Smooth muscle cell (in vitro differentiated cells): Measurements from ENCODE around the gene B3GNT3. TPM values are rescaled to one million over a fixed set of nuclear protein-coding genes. Genes with fewer than 3 reads are reported as not detected.

Experiments used
- DNase-seq: peaks from one replicate; lab custom pipeline; 2025; ENCODE audit not compliant: unreplicated experiment; lab: John Stamatoyannopoulos, UW
- H2AFZ ChIP-seq: fragments of 200-600 bp; sonication (generic); 2 replicates; pipeline ENCODE4 v1.6.0; 2016; ENCODE audit warnings: antibody characterized with exemption, low read depth, mild to moderate bottlenecking
- H3F3A ChIP-seq: fragments of 200-600 bp; sonication (generic); 2 replicates; pipeline ENCODE4 v1.6.0; 2017; ENCODE audit warnings: antibody characterized with exemption, low read depth
- H3K27ac ChIP-seq: fragments of 200-600 bp; sonication (generic); 2 replicates; pipeline ENCODE4 v1.5.1; 2016; ENCODE audit warnings: low read depth, mild to moderate bottlenecking
- H3K27me3 ChIP-seq: fragments of 200-600 bp; sonication (generic); 2 replicates; pipeline ENCODE4 v1.6.1; 2016; ENCODE audit warnings: low read depth, mild to moderate bottlenecking
- H3K36me3 ChIP-seq: fragments of 200-600 bp; sonication (generic); 2 replicates; pipeline ENCODE4 v1.5.1; 2016; ENCODE audit warnings: low read depth
- H3K4me1 ChIP-seq: fragments of 200-600 bp; sonication (generic); 2 replicates; pipeline ENCODE4 v1.5.1; 2016; ENCODE audit warnings: low read depth
- H3K4me2 ChIP-seq: fragments of 200-600 bp; sonication (generic); 2 replicates; pipeline ENCODE4 v1.6.0; 2016; ENCODE audit warnings: mild to moderate bottlenecking
- H3K4me3 ChIP-seq: fragments of 200-600 bp; sonication (generic); 2 replicates; pipeline ENCODE4 v1.5.1; 2016; ENCODE audit warnings: mild to moderate bottlenecking
- H3K79me2 ChIP-seq: fragments of 200-600 bp; sonication (generic); 2 replicates; pipeline ENCODE4 v1.6.0; 2016; ENCODE audit warnings: low read depth, mild to moderate bottlenecking
- H3K9ac ChIP-seq: fragments of 200-600 bp; sonication (generic); 2 replicates; pipeline ENCODE4 v1.6.0; 2016; ENCODE audit warnings: low read depth
- H3K9me3 ChIP-seq: fragments of 200-600 bp; sonication (generic); replicated peaks from 2 replicates; pipeline ENCODE4 v1.5.1; 2016; ENCODE audit warnings: low read depth
- H4K20me1 ChIP-seq: fragments of 200-600 bp; sonication (generic); 2 replicates; pipeline ENCODE4 v1.6.0; 2016; ENCODE audit warnings: low read depth
- WGBS: methylation state at CpG from one replicate; pipeline ENCODE4 v1.1.7; 2016; ENCODE audit warnings: low lambda C conversion rate; 5-methylcytosine and 5-hydroxymethylcytosine counted together
- polyA plus RNA-seq: library from polyadenylated mRNA; unstranded; fragments of >200 nt; fragmentation: Nextera tagmentation; extraction: Ambion mirVana; gene quantifications from 2 replicates; pipeline ENCODE4 v1.2.1, GENCODE V29; 2016
- total RNA-seq: library from RNA; depleted of rRNA; stranded (reverse); fragments of >200 nt; gene quantifications from 2 replicates; pipeline ENCODE4 v1.2.3, GENCODE V29; 2014
- TF ChIP-seq, protein P1 (sequence below): fragments of 200-600 bp; sonication (generic); IDR thresholded peaks from 2 replicates; pipeline ENCODE4 v1.5.1; 2017; ENCODE audit warnings: borderline replicate concordance, mild to moderate bottlenecking, antibody characterized with exemption; ENCODE audit not compliant: insufficient read depth, poor library complexity, severe bottlenecking

Gene B3GNT3
- total and polyA plus RNA-seq, 2 experiments from 2014 or later: 2.8 TPM; not detected in 1

DNA sequence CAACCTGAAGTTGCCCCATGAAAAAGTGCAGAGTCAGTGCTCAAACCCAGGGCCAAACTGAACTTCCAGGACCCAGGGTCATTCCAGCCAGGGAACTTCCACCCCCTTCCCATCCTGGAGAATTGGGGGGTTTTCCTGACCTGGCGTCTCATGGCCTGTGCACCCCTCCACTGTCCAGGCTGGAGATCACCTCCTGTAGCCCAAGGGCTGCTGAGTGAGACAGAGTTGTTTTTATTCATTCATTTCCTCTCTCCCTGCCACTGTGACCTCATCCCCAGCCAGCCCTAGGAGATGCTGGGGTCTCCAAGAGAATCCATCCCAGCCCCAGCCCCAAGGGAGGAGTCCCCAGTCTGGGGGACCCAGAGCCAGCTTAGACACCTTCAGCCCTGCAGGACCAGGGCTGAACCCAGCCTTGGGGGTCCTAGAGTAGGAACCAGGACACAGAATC lies 39.5 kb upstream of the B3GNT3 start:
- Histone ChIP-seq H3K4me3 (no peak overlapping the region), H3K9me3 (no peaks in the 10 kb centered on the region), H3K79me2 (no peaks in the 10 kb centered on the region), H3K4me2 (no peak overlapping the region), H2AFZ (no peak overlapping the region), H3K9ac (no peak overlapping the region), H3F3A (no peaks in the 10 kb centered on the region), H4K20me1 (no peaks in the 10 kb centered on the region), H3K27me3 (no peaks in the 10 kb centered on the region), H3K36me3 (no peaks in the 10 kb centered on the region), H3K4me1 (peaks cover 7% of the 10 kb centered on the region), H3K27ac (no peak overlapping the region)
- no peak for DNase-seq
- TF ChIP-seq, protein P1, sequence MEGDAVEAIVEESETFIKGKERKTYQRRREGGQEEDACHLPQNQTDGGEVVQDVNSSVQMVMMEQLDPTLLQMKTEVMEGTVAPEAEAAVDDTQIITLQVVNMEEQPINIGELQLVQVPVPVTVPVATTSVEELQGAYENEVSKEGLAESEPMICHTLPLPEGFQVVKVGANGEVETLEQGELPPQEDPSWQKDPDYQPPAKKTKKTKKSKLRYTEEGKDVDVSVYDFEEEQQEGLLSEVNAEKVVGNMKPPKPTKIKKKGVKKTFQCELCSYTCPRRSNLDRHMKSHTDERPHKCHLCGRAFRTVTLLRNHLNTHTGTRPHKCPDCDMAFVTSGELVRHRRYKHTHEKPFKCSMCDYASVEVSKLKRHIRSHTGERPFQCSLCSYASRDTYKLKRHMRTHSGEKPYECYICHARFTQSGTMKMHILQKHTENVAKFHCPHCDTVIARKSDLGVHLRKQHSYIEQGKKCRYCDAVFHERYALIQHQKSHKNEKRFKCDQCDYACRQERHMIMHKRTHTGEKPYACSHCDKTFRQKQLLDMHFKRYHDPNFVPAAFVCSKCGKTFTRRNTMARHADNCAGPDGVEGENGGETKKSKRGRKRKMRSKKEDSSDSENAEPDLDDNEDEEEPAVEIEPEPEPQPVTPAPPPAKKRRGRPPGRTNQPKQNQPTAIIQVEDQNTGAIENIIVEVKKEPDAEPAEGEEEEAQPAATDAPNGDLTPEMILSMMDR: no peak
- WGBS: 88% methylated on average over 1 of the region's 1 CpG

DNA sequence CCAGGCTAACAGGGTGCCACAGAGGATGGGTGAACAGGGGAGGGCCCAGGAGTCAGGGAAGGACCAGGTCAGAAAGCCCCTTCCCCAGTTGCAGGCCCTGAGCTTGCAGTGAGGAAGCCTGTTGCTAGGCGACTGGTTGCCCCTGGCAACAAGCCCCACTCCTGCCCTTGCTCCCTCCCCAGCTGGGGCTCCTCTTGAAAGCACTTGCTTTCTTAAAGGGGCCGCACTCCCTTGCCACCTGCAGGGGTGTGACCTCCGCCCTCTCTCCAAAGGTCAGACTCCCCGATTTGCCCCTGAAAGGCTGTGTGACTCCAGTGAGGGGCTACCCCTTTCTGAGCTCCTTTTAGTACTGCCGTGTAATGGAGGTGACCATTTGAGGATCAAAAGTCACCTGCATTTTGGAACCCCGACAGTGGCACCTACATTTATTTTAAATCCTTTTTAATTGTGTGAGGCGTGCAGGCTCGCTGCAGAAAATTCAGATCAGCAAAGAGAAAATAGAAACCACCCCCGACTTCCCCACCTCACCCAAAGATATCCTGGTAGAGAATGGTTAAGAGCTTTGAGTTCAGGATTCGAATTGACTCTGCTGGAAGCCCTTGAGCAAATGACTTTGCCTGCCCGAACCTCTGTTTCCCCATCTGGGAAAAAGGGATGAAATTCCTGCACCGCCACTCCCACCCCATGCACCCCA lies 38.8 kb upstream of the B3GNT3 start:
- H3K4me2 ChIP-seq: no peak overlapping the region
- no peaks in the 10 kb centered on the region for H4K20me1 ChIP-seq
- TF ChIP-seq, protein P1: no peak
- no peak overlapping the region for H2AFZ ChIP-seq
- WGBS: 84% methylated on average over 12 of the region's 12 CpGs
- no peaks in the 10 kb centered on the region for H3K9me3 ChIP-seq
- H3K36me3 ChIP-seq: no peaks in the 10 kb centered on the region
- H3K9ac ChIP-seq: no peak overlapping the region
- H3K4me1 ChIP-seq: peaks cover 7% of the 10 kb centered on the region
- no peaks in the 10 kb centered on the region for H3K79me2 ChIP-seq
- no peak for DNase-seq
- H3K4me3 ChIP-seq: no peak overlapping the region
- no peaks in the 10 kb centered on the region for H3F3A ChIP-seq
- H3K27ac ChIP-seq: no peak overlapping the region
- no peaks in the 10 kb centered on the region for H3K27me3 ChIP-seq

DNA sequence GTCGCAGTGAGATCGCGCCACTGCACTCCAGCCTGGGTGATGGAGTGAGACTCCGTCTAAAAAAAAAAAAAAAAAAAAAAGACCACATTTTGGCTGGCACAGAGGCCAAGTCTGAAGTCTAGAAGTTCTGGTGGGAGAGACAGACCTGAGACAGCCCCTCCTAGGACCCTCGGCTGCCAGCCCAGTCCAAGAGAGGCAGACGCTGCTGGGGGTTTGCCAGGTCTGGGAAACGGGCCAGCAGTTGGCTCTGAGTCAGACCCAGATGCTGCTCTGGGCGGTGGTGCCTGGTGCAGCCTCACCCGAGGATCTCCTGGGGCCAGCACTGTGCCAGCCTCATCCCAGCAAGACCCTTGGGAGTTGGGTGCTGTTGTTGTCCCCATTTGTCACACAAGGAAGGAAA lies 37.8 kb upstream of the B3GNT3 start:
- TF ChIP-seq, protein P1: no peak
- H3K27ac ChIP-seq: no peak overlapping the region
- 87% methylated on average over 9 of the region's 9 CpGs for WGBS
- H3K27me3 ChIP-seq: no peaks in the 10 kb centered on the region
- H3K4me3 ChIP-seq: no peak overlapping the region
- H3K79me2 ChIP-seq: no peaks in the 10 kb centered on the region
- no peaks in the 10 kb centered on the region for H3K36me3 ChIP-seq
- H3K4me2 ChIP-seq: no peak overlapping the region
- H3K9ac ChIP-seq: no peak overlapping the region
- DNase-seq: no peak
- H4K20me1 ChIP-seq: no peaks in the 10 kb centered on the region
- no peaks in the 10 kb centered on the region for H3F3A ChIP-seq
- H3K9me3 ChIP-seq: no peaks in the 10 kb centered on the region
- H3K4me1 ChIP-seq: peaks cover 7% of the 10 kb centered on the region
- no peak overlapping the region for H2AFZ ChIP-seq

DNA sequence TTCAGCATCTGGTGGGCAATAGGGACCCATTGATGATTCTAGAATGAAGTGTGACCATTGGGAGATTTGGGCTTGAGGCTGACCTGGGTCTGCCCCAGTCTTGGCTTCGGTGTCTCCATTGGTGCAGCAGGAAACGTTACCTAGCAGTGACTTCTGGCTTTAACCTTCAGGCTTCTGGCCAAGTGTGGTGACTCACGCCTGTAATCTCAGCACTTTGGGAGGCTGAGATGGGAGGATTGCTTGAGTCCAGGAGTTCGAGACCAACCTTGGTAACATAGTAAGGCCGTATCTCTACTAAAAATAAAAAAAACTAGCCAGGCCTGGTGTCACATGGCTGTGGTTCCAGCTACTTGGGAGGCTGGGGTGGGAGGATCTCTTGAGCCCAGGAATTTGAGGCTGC lies 36.4 kb upstream of the B3GNT3 start:
- H3K27ac ChIP-seq: no peak overlapping the region
- no peaks in the 10 kb centered on the region for H3K27me3 ChIP-seq
- H3K4me2 ChIP-seq: no peak overlapping the region
- H3K9ac ChIP-seq: no peak overlapping the region
- 82% methylated on average over 5 of the region's 5 CpGs for WGBS
- no peak for DNase-seq
- H4K20me1 ChIP-seq: no peaks in the 10 kb centered on the region
- no peak overlapping the region for H2AFZ ChIP-seq
- H3K4me3 ChIP-seq: no peak overlapping the region
- no peaks in the 10 kb centered on the region for H3F3A ChIP-seq
- H3K36me3 ChIP-seq: no peaks in the 10 kb centered on the region
- H3K9me3 ChIP-seq: no peaks in the 10 kb centered on the region
- TF ChIP-seq, protein P1: no peak
- H3K79me2 ChIP-seq: no peaks in the 10 kb centered on the region
- H3K4me1 ChIP-seq: peaks cover 7% of the 10 kb centered on the region
